Vagina (tissue), 2 donors: Measurements from ENCODE around the gene GRAMD1C.

Experiments
- POLR2A ChIP-seq, 2 donors: fragments of 450-650 bp; IDR thresholded peaks; one replicate each; pipeline ENCODE4 v1.6.1; 2017; ENCODE audit warnings: antibody characterized with exemption in 2 of 2, mild to moderate bottlenecking in 2 of 2, moderate library complexity in 2 of 2
- TF ChIP-seq, protein P1 (sequence below), 3 experiments: fragments of 450-650 bp in 2 of 3; fragments of 200-600 bp in 1 of 3; sonication (generic) in 1 of 3; IDR thresholded peaks; one replicate each; pipeline ENCODE4 v1.5.1; 2017 to 2019; ENCODE audit warnings: antibody characterized with exemption in 3 of 3, mild to moderate bottlenecking in 2 of 3, moderate library complexity in 2 of 3

GRCh38 chr3:113979916-113980315 is 141.3 kb downstream of the GRAMD1C start:
- TF ChIP-seq, protein P1, sequence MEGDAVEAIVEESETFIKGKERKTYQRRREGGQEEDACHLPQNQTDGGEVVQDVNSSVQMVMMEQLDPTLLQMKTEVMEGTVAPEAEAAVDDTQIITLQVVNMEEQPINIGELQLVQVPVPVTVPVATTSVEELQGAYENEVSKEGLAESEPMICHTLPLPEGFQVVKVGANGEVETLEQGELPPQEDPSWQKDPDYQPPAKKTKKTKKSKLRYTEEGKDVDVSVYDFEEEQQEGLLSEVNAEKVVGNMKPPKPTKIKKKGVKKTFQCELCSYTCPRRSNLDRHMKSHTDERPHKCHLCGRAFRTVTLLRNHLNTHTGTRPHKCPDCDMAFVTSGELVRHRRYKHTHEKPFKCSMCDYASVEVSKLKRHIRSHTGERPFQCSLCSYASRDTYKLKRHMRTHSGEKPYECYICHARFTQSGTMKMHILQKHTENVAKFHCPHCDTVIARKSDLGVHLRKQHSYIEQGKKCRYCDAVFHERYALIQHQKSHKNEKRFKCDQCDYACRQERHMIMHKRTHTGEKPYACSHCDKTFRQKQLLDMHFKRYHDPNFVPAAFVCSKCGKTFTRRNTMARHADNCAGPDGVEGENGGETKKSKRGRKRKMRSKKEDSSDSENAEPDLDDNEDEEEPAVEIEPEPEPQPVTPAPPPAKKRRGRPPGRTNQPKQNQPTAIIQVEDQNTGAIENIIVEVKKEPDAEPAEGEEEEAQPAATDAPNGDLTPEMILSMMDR (IDR thresholded peaks at IDR 0.05) = no peak
- no peak for TF ChIP-seq POLR2A (IDR thresholded peaks at IDR 0.05)
